ENCODE measurements around the gene TPST2.

Gene TPST2

GRCh38 chr22:26553056-26553752, 36.7 kb downstream of the TPST2 start:
- no peak for DNase-seq

- DNase-seq = no peak
These were observed 37.5 kb downstream of the TPST2 start for GRCh38 chr22:26552466-26552865.

- DNase-seq = no peak
These were observed 38.4 kb downstream of the TPST2 start for GRCh38 chr22:26551568-26551967.

GRCh38 chr22:26550498-26551033, 39.4 kb downstream of the TPST2 start:
- no peak for DNase-seq

GRCh38 chr22:26549902-26550497, 39.9 kb downstream of the TPST2 start:
- no peak for DNase-seq

GRCh38 chr22:26548984-26549383, 40.9 kb downstream of the TPST2 start:
- no peak for DNase-seq

- DNase-seq = no peak
These were observed 41.6 kb downstream of the TPST2 start for GRCh38 chr22:26548303-26548702.

GRCh38 chr22:26547837-26548236, 42.1 kb downstream of the TPST2 start:
- no peak for DNase-seq

GRCh38 chr22:26547426-26547825, 42.5 kb downstream of the TPST2 start:
- DNase-seq = no peak

GRCh38 chr22:26546282-26546681, 43.6 kb downstream of the TPST2 start:
- DNase-seq = no peak

GRCh38 chr22:26545827-26546226, 44.1 kb downstream of the TPST2 start:
- no peak for DNase-seq

- DNase-seq = no peak
These were observed 44.5 kb downstream of the TPST2 start for GRCh38 chr22:26545385-26545784.

- no peak for DNase-seq
These were observed 45.4 kb downstream of the TPST2 start for GRCh38 chr22:26544489-26544888.

GRCh38 chr22:26542831-26543230, 47.1 kb downstream of the TPST2 start:
- no peak for DNase-seq

GRCh38 chr22:26541167-26541819, 48.6 kb downstream of the TPST2 start:
- no peak for DNase-seq

GRCh38 chr22:26540119-26540518, 49.8 kb downstream of the TPST2 start:
- DNase-seq = no peak

GRCh38 chr22:26536762-26537134, 53.2 kb downstream of the TPST2 start:
- no peak for DNase-seq

- DNase-seq = no peak
These were observed 53.7 kb downstream of the TPST2 start for GRCh38 chr22:26536056-26536761.

- no peak for DNase-seq
These were observed 54.4 kb downstream of the TPST2 start for GRCh38 chr22:26535603-26535908.

- DNase-seq = no peak
These were observed 54.9 kb downstream of the TPST2 start for GRCh38 chr22:26534874-26535602.

GRCh38 chr22:26534171-26534855, 55.6 kb downstream of the TPST2 start:
- DNase-seq = no peak

GRCh38 chr22:26529345-26529744, 60.6 kb downstream of the TPST2 start:
- no peak for DNase-seq
